ENCODE measurements around the gene TREM2.

TREM2 gene

GRCh38 chr6:41184761-41185160, 21.8 kb upstream of the TREM2 start:
- Histone ChIP-seq H3K27ac (ENCODE audit: insufficient read depth, low read length, poor library complexity, severe bottlenecking) (no peak overlapping the region), H3K27me3 (replicated peaks; ENCODE audit: control insufficient read depth, insufficient read depth, low read length, poor library complexity, severe bottlenecking) (no peaks in the 10 kb centered on the region), H3K4me1 (ENCODE audit: control insufficient read depth, insufficient read depth, low read length, poor library complexity, severe bottlenecking) (no peaks in the 10 kb centered on the region), H3K36me3 (ENCODE audit: control insufficient read depth, insufficient read depth, low read length) (no peaks in the 10 kb centered on the region), H3K9me3 (ENCODE audit: control insufficient read depth, low read length) (no peaks in the 10 kb centered on the region), H3K4me3 (ENCODE audit: insufficient read depth, low read depth, low read length, poor library complexity, severe bottlenecking) (no peak overlapping the region)
- DNase-seq, result no peak

GRCh38 chr6:41182069-41183034, 19.4 kb upstream of the TREM2 start:
- Histone ChIP-seq H3K27ac (ENCODE audit: insufficient read depth, low read length, poor library complexity, severe bottlenecking) (no peak overlapping the region), H3K4me1 (ENCODE audit: control insufficient read depth, insufficient read depth, low read length, poor library complexity, severe bottlenecking) (no peaks in the 10 kb centered on the region), H3K4me3 (ENCODE audit: insufficient read depth, low read depth, low read length, poor library complexity, severe bottlenecking) (no peak overlapping the region), H3K9me3 (ENCODE audit: control insufficient read depth, low read length) (no peaks in the 10 kb centered on the region), H3K36me3 (ENCODE audit: control insufficient read depth, insufficient read depth, low read length) (no peaks in the 10 kb centered on the region), H3K27me3 (replicated peaks; ENCODE audit: control insufficient read depth, insufficient read depth, low read length, poor library complexity, severe bottlenecking) (no peaks in the 10 kb centered on the region)
- DNase-seq, result peak in 2 of 3 donors; percentile 8 to 21

GRCh38 chr6:41181566-41181965, 18.6 kb upstream of the TREM2 start:
- Histone ChIP-seq H3K36me3 (ENCODE audit: control insufficient read depth, insufficient read depth, low read length) (no peaks in the 10 kb centered on the region), H3K27ac (ENCODE audit: insufficient read depth, low read length, poor library complexity, severe bottlenecking) (no peak overlapping the region), H3K27me3 (replicated peaks; ENCODE audit: control insufficient read depth, insufficient read depth, low read length, poor library complexity, severe bottlenecking) (no peaks in the 10 kb centered on the region), H3K4me3 (ENCODE audit: insufficient read depth, low read depth, low read length, poor library complexity, severe bottlenecking) (no peak overlapping the region), H3K9me3 (ENCODE audit: control insufficient read depth, low read length) (no peaks in the 10 kb centered on the region), H3K4me1 (ENCODE audit: control insufficient read depth, insufficient read depth, low read length, poor library complexity, severe bottlenecking) (no peaks in the 10 kb centered on the region)
- DNase-seq, result no peak

GRCh38 chr6:41179163-41179562, 16.2 kb upstream of the TREM2 start:
- H3K4me1 ChIP-seq (ENCODE audit: control insufficient read depth, insufficient read depth, low read length, poor library complexity, severe bottlenecking), result no peaks in the 10 kb centered on the region
- no peaks in the 10 kb centered on the region for H3K27me3 ChIP-seq (replicated peaks; ENCODE audit: control insufficient read depth, insufficient read depth, low read length, poor library complexity, severe bottlenecking)
- H3K9me3 ChIP-seq (ENCODE audit: control insufficient read depth, low read length), result no peaks in the 10 kb centered on the region
- no peak overlapping the region for H3K4me3 ChIP-seq (ENCODE audit: insufficient read depth, low read depth, low read length, poor library complexity, severe bottlenecking)
- no peak for DNase-seq
- no peaks in the 10 kb centered on the region for H3K36me3 ChIP-seq (ENCODE audit: control insufficient read depth, insufficient read depth, low read length)
- no peak overlapping the region for H3K27ac ChIP-seq (ENCODE audit: insufficient read depth, low read length, poor library complexity, severe bottlenecking)

- Histone ChIP-seq H3K27me3 (replicated peaks; ENCODE audit: control insufficient read depth, insufficient read depth, low read length, poor library complexity, severe bottlenecking) (no peaks in the 10 kb centered on the region), H3K36me3 (ENCODE audit: control insufficient read depth, insufficient read depth, low read length) (no peaks in the 10 kb centered on the region), H3K4me3 (ENCODE audit: insufficient read depth, low read depth, low read length, poor library complexity, severe bottlenecking) (no peak overlapping the region), H3K27ac (ENCODE audit: insufficient read depth, low read length, poor library complexity, severe bottlenecking) (no peak overlapping the region), H3K9me3 (ENCODE audit: control insufficient read depth, low read length) (no peaks in the 10 kb centered on the region), H3K4me1 (ENCODE audit: control insufficient read depth, insufficient read depth, low read length, poor library complexity, severe bottlenecking) (no peaks in the 10 kb centered on the region)
- no peak for DNase-seq
Measured at GRCh38 chr6:41177695-41178094, 14.8 kb upstream of the TREM2 start.

- Histone ChIP-seq H3K4me1 (ENCODE audit: control insufficient read depth, insufficient read depth, low read length, poor library complexity, severe bottlenecking) (no peaks in the 10 kb centered on the region), H3K36me3 (ENCODE audit: control insufficient read depth, insufficient read depth, low read length) (no peaks in the 10 kb centered on the region), H3K9me3 (ENCODE audit: control insufficient read depth, low read length) (no peaks in the 10 kb centered on the region), H3K27ac (ENCODE audit: insufficient read depth, low read length, poor library complexity, severe bottlenecking) (no peak overlapping the region), H3K27me3 (replicated peaks; ENCODE audit: control insufficient read depth, insufficient read depth, low read length, poor library complexity, severe bottlenecking) (no peaks in the 10 kb centered on the region), H3K4me3 (ENCODE audit: insufficient read depth, low read depth, low read length, poor library complexity, severe bottlenecking) (no peak overlapping the region)
- no peak for DNase-seq
Measured at GRCh38 chr6:41177287-41177686, 14.4 kb upstream of the TREM2 start.

GRCh38 chr6:41176189-41176588, 13.3 kb upstream of the TREM2 start:
- Histone ChIP-seq H3K27ac (ENCODE audit: insufficient read depth, low read length, poor library complexity, severe bottlenecking) (no peak overlapping the region), H3K9me3 (ENCODE audit: control insufficient read depth, low read length) (no peaks in the 10 kb centered on the region), H3K27me3 (replicated peaks; ENCODE audit: control insufficient read depth, insufficient read depth, low read length, poor library complexity, severe bottlenecking) (no peaks in the 10 kb centered on the region), H3K4me3 (ENCODE audit: insufficient read depth, low read depth, low read length, poor library complexity, severe bottlenecking) (no peak overlapping the region), H3K4me1 (ENCODE audit: control insufficient read depth, insufficient read depth, low read length, poor library complexity, severe bottlenecking) (no peaks in the 10 kb centered on the region), H3K36me3 (ENCODE audit: control insufficient read depth, insufficient read depth, low read length) (no peaks in the 10 kb centered on the region)
- DNase-seq, result no peak

- Histone ChIP-seq H3K4me3 (ENCODE audit: insufficient read depth, low read depth, low read length, poor library complexity, severe bottlenecking) (no peak overlapping the region), H3K27me3 (replicated peaks; ENCODE audit: control insufficient read depth, insufficient read depth, low read length, poor library complexity, severe bottlenecking) (no peaks in the 10 kb centered on the region), H3K36me3 (ENCODE audit: control insufficient read depth, insufficient read depth, low read length) (no peaks in the 10 kb centered on the region), H3K4me1 (ENCODE audit: control insufficient read depth, insufficient read depth, low read length, poor library complexity, severe bottlenecking) (no peaks in the 10 kb centered on the region), H3K27ac (ENCODE audit: insufficient read depth, low read length, poor library complexity, severe bottlenecking) (no peak overlapping the region), H3K9me3 (ENCODE audit: control insufficient read depth, low read length) (no peaks in the 10 kb centered on the region)
- no peak for DNase-seq
Measured at GRCh38 chr6:41175084-41175483, 12.2 kb upstream of the TREM2 start.

GRCh38 chr6:41174610-41175009, 11.7 kb upstream of the TREM2 start:
- Histone ChIP-seq H3K9me3 (ENCODE audit: control insufficient read depth, low read length) (no peaks in the 10 kb centered on the region), H3K27me3 (replicated peaks; ENCODE audit: control insufficient read depth, insufficient read depth, low read length, poor library complexity, severe bottlenecking) (no peaks in the 10 kb centered on the region), H3K27ac (ENCODE audit: insufficient read depth, low read length, poor library complexity, severe bottlenecking) (no peak overlapping the region), H3K4me3 (ENCODE audit: insufficient read depth, low read depth, low read length, poor library complexity, severe bottlenecking) (no peak overlapping the region), H3K36me3 (ENCODE audit: control insufficient read depth, insufficient read depth, low read length) (no peaks in the 10 kb centered on the region), H3K4me1 (ENCODE audit: control insufficient read depth, insufficient read depth, low read length, poor library complexity, severe bottlenecking) (no peaks in the 10 kb centered on the region)
- DNase-seq, result no peak

GRCh38 chr6:41171908-41172307, 9.0 kb upstream of the TREM2 start:
- no peak overlapping the region for H3K4me3 ChIP-seq (ENCODE audit: insufficient read depth, low read depth, low read length, poor library complexity, severe bottlenecking)
- H3K4me1 ChIP-seq (ENCODE audit: control insufficient read depth, insufficient read depth, low read length, poor library complexity, severe bottlenecking), result no peaks in the 10 kb centered on the region
- DNase-seq, result no peak
- H3K27ac ChIP-seq (ENCODE audit: insufficient read depth, low read length, poor library complexity, severe bottlenecking), result no peak overlapping the region
- H3K36me3 ChIP-seq (ENCODE audit: control insufficient read depth, insufficient read depth, low read length), result no peaks in the 10 kb centered on the region
- H3K9me3 ChIP-seq (ENCODE audit: control insufficient read depth, low read length), result no peaks in the 10 kb centered on the region
- no peaks in the 10 kb centered on the region for H3K27me3 ChIP-seq (replicated peaks; ENCODE audit: control insufficient read depth, insufficient read depth, low read length, poor library complexity, severe bottlenecking)

Data from effector memory CD4-positive, alpha-beta T cell (primary cell).